Stimulated activated CD8-positive, alpha-beta memory T cell treated with anti-CD3 and anti-CD28 coated beads, Interleukin-4, amount 100 ng/mL, for 24 hours (primary cell): Measurements from ENCODE around the gene RUNDC3A.
"Not testable (repeated sequence)": the region's sequence is repeated elsewhere in the genome, so short reads cannot be mapped to it uniquely, and the experiment has no call there.

Experiments
- DNase-seq: peaks from one replicate; pipeline ENCODE4 v3.0.0-alpha.2; 2020; ENCODE audit warnings: low read depth

The RUNDC3A gene

GRCh38 chr17:44359006-44359405 lies 50.6 kb downstream of the RUNDC3A start:
- no peak for DNase-seq

GRCh38 chr17:44359458-44360143 lies 51.2 kb downstream of the RUNDC3A start:
- no peak for DNase-seq

DNA sequence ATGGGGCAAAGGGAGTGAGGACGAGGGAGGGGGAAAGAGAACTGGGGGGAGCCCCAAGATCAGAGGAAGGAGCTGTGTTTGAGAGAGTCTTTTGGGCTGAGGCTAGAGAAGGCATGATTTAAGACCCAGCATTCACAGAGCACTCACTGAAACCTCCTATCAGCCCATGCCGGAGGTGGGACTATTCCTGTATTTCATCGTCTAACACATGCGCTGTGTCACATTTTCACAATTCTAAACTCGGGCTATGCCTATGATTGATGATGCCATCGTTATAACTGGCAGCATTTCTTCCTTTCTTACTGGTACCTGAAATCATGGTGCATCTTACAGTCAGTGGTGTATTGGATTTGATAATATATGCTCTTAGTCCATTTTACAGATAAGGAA lies 51.7 kb downstream of the RUNDC3A start:
- DNase-seq: no peak

GRCh38 chr17:44360826-44361225 lies 52.4 kb downstream of the RUNDC3A start:
- DNase-seq: no peak

DNA sequence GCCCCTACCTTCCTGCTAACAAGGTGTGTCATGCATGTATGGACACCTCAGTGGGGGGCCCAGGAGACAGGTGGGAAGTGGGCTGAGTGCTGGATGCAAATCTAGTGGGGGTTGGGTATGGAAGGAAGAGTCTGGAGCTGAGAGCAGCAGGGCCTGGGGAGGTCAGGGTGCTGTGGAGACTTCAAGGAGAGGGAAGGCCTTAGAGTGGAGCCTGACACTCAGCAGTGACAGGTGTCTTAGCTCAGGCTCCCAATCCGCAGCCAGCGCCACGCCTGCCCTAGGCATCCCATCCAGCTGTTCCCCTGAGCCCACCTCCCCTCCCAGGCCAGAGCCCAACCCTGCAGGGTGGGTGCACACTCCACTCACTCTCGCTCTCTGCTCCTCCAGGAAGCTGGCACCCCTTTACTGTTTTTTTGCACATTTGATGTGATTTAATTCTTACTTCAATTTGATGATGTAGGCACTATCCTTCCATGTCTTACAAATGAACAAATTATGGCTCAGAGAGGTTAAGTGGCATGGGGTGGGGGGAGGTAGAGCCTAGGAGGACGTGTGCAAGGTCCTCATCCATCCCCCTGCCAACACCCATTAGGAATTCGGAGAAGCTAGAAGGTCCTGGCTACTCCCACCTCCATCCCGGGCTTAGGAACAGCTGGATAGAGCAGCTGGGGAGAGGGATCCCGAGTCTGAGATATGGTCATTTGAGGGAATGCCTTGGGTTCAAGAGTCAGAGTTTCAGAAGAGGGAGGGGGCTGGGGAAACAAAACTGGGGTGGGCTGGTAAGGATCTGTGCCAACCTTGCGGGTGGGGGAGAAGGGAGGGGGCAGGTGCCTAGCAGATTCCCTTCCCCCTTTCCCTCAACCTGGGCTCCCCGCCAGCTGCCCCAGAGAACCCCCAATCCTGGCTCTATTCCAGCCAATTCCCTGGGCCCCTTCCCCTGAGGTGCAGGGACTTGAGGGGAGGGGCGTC lies 53.2 kb downstream of the RUNDC3A start:
- no peak for DNase-seq

DNA sequence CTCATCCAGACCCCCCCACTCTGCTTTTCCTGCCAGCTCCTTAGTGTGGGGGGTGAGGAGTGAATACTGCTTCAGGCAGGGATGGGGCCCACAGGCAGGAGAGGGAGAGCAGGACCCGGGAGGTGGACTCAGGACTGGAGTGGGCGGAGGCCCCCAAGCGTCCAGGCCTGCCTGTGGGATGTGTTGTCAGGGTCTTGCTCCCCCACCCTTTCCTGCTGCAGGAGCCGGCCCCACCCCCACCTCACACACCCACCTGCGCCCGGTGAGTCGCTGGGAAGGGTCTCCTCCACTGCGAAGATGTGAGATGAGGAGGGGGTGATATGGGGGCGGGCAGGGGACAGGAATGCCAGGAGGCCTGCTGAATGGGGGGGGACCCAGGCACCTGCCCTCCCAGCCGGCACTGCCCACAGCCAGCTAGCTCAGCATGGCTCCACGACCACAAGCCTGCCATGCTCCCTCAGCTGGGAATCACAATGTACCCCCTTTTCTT lies 54.1 kb downstream of the RUNDC3A start:
- no peak for DNase-seq

GRCh38 chr17:44362949-44363612 lies 54.7 kb downstream of the RUNDC3A start:
- no peak for DNase-seq

DNA sequence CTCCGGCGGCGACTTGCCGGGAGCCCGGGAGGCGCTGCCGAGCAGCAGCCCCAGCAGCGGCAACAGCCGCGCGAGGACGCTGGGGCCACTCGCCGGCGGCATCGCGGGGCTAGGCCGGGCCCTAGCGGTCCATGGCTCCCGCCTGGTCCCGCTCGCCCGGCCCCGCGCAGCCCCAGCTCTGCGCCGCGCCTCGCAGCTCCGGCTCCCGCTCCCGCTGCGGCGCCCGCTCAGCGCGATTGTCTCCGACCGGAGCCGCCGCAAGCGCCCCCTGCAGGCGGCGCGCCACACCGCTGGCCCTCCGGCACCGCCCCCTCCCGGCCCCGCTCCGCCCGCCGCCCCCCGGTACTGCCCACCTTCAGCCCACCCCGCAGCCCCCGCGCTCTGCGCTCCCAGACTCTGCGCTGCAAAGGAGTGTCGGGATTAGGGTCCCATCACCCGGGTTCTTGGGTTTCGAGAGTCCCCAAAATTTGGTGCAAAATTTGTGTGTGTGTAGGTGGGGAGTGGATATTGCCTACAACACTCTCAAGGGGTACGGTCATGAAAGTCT lies 55.3 kb downstream of the RUNDC3A start, which contains the start of gene FAM171A2:
Gene FAM171A2 (minus strand): TSS at position 241 of the 547 bp plus-strand sequence. CDS start 139 bp downstream, at position 102.
- peak; percentile 54 for DNase-seq

DNA sequence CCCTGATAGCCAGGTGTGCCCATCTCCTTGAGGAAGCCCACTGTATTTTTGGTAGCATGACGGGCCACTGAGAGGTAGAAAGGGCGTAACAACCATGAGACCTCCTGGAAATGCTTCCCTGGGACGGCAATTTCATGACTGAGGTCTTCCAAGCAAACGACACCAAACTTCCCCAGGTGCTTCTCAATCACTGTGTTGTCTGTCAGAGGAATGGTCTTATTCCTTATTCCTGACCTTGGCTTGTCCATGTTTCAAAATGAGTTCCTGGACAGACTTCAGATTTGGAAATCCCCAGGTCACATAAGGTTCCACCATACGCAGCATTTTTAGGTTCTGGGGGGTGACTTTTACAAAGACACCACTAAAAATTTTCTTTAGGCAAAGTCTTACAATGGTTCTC lies 56.6 kb downstream of the RUNDC3A start:
- not testable (repeated sequence) for DNase-seq

DNA sequence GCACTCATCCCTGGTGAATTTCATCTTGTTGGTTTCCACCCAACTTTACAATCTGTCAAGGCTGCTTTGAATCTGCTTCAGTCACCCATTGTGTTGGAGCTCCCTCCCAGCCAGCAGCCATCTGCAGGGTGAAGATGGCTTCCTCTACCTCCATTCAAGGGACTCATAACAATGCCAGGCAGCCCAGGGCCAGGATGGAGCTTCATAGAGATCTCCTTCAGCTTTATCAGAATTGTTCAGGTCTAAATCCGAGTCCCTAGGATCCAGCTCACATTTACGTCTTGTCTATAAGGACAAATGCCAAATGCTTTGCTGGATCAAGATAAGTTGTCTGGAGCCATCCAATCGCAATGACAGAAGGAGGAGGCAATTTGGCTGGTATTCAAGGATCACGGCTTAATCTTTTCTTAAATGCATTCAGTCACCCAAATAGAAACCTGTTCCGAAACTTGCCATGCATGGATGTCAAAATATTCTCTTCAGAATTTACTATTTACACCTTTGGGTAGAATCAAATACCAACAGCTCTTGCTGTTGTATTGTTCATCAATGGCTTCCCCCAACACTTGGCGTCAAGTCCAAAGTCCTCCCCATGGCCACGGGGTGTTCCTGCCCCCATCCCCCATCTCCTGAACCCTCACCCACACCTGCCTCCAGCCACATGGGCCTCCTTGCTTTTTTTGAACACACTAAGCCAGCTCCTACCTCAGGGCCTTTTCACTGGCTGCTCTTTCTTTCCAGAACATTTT lies 59.0 kb downstream of the RUNDC3A start:
- DNase-seq: no peak
